Kidney (tissue), 14 donors: ENCODE data around the gene EBP. TPM values are rescaled to one million over a fixed set of nuclear protein-coding genes. Genes with fewer than 3 reads are reported as not detected.

ENCODE experiments used
- DNase-seq, 5 donors: peaks; one replicate each; pipeline ENCODE4 v3.0.0-alpha.2; 2013 to 2020
- FAIRE-seq: peaks from 2 replicates; lab custom pipeline; 2012; peaks lifted over from hg19 to GRCh38; lab: Jason Lieb, UNC
- H3K27ac ChIP-seq, 2 donors: one replicate each; pipeline ENCODE4 v1.7.0; 2013; ENCODE audit warnings: low read depth in 2 of 2, low read length in 2 of 2, inconsistent platforms in 1 of 2
- H3K27me3 ChIP-seq: one replicate; pipeline ENCODE4 v1.7.1; 2013; ENCODE audit warnings: low read length, inconsistent platforms; ENCODE audit not compliant: control insufficient read depth, insufficient read depth
- H3K36me3 ChIP-seq, 3 donors: one replicate each; pipeline versions ENCODE4 v1.7.0 to v1.7.1; 2013; ENCODE audit warnings: low read length in 3 of 3, control low read depth in 1 of 3, inconsistent platforms in 1 of 3; ENCODE audit not compliant: insufficient read depth in 3 of 3, control insufficient read depth in 2 of 3
- H3K4me1 ChIP-seq, 3 donors: one replicate each; pipeline versions ENCODE4 v1.7.0 to v1.7.1; 2013; ENCODE audit warnings: low read length in 3 of 3, inconsistent platforms in 1 of 3, low read depth in 1 of 3; ENCODE audit not compliant: control insufficient read depth in 2 of 3, insufficient read depth in 2 of 3
- H3K4me3 ChIP-seq, 3 donors: one replicate each; pipeline versions ENCODE4 v1.7.0 to v1.8.1; 2013; ENCODE audit warnings: low read length in 3 of 3, control low read depth in 1 of 3, inconsistent platforms in 1 of 3
- H3K9ac ChIP-seq, 3 donors: one replicate each; pipeline versions ENCODE4 v1.7.0 to v1.7.1; 2013; ENCODE audit warnings: low read length in 3 of 3, control low read depth in 1 of 3, inconsistent platforms in 1 of 3
- H3K9me3 ChIP-seq, 3 donors: one replicate each; pipeline versions ENCODE4 v1.7.0 to v1.7.1; 2013; ENCODE audit warnings: low read length in 3 of 3, control low read depth in 1 of 3, inconsistent platforms in 1 of 3; ENCODE audit not compliant: control insufficient read depth in 2 of 3, insufficient read depth in 1 of 3
- intact Hi-C: fragments of 100-400 bp; cut with DNase I; formaldehyde crosslinking; loops from one replicate; pipeline ENCODE4 v1.11.1; 2022
- polyA plus RNA-seq: library from polyadenylated mRNA; stranded (reverse); fragments of 350-450 nt; fragmentation: Illumina TruSeq; extraction: RNeasy Lipid Tissue Mini Kit (QIAGEN cat#74804); gene quantifications from one replicate; pipeline ENCODE4 v1.2.3, GENCODE V29; 2014; ENCODE audit warnings: low read depth, low replicate concordance; ENCODE audit not compliant: insufficient read depth
- total RNA-seq: library from RNA; stranded (reverse); fragmentation: NEBNext Ultra II Directional; extraction: Animal tissue kit (Norgen Biotek cat#: 25700); gene quantifications from one replicate; pipeline ENCODE4 v1.2.1, GENCODE V29; 2021
- TF ChIP-seq, protein P1 (sequence below): IDR thresholded peaks from 3 replicates; pipeline ENCODE4 v1.5.1; 2012; ENCODE audit warnings: mild to moderate bottlenecking, moderate library complexity, borderline replicate concordance; ENCODE audit not compliant: insufficient read depth; ENCODE audit errors: extremely low read depth
- donor health status: control.
- donor health status: control.
- donor health status: control.
- donor health status: control.
- donor health status: control.
- donor health status: DM: yes; HTN: yes; CAD: no.
- donor health status: Normal renal cell carcinoma (clear cell type).

Gene EBP
- total and polyA plus RNA-seq, 2 donors from 2014 or later: 33.8 to 164 TPM

DNA sequence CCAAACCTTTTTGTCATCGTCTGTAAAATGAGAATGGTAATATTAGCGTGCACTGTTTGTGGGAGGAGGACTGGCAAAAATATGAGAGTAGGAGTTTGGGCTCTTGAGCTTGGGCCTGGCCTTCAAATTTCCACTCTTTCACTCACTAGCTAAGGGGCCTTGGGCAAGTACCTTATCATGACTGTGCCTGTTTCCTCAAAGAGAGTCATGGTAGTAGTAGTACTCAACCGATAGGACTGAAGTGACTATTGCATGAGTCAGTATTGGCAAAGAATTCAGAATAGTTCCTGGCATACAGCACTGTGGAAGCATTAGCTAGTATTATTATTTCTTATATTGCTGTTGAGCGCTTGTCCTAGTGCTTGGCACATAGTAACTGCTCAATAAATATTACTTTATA lies 36.7 kb downstream of the EBP start:
- DNase-seq (no peak), FAIRE-seq (no peak)
- H3K4me3 ChIP-seq: no peak overlapping the region
- no peaks in the 10 kb centered on the region for H3K4me1 ChIP-seq
- intact Hi-C loops: no loop called here
- no peaks in the 10 kb centered on the region for H3K27me3 ChIP-seq
- H3K9me3 ChIP-seq: no peaks in the 10 kb centered on the region
- peaks cover 2 to 9% (median 7%) of the 10 kb centered on the region in 3 donors for H3K36me3 ChIP-seq
- H3K27ac ChIP-seq: no peak overlapping the region
- H3K9ac ChIP-seq: no peak overlapping the region
- TF ChIP-seq, protein P1, sequence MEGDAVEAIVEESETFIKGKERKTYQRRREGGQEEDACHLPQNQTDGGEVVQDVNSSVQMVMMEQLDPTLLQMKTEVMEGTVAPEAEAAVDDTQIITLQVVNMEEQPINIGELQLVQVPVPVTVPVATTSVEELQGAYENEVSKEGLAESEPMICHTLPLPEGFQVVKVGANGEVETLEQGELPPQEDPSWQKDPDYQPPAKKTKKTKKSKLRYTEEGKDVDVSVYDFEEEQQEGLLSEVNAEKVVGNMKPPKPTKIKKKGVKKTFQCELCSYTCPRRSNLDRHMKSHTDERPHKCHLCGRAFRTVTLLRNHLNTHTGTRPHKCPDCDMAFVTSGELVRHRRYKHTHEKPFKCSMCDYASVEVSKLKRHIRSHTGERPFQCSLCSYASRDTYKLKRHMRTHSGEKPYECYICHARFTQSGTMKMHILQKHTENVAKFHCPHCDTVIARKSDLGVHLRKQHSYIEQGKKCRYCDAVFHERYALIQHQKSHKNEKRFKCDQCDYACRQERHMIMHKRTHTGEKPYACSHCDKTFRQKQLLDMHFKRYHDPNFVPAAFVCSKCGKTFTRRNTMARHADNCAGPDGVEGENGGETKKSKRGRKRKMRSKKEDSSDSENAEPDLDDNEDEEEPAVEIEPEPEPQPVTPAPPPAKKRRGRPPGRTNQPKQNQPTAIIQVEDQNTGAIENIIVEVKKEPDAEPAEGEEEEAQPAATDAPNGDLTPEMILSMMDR: no peak

DNA sequence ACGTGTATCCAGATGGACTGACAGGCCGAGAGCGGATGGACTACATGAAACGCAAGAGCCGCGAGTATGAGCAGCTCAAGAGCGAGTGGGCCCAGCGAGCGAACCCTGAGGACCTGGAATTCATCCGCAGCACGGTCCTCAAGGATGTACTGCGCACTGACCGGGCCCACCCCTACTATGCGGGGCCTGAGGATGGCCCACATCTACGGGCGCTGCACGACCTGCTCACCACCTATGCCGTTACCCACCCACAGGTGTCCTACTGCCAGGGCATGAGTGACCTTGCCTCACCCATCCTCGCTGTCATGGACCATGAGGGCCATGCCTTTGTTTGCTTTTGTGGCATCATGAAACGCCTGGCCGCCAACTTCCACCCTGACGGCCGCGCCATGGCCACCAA lies 38.0 kb downstream of the EBP start:
- FAIRE-seq (no peak), DNase-seq (no peak)
- intact Hi-C loops: no loop called here
- no peak overlapping the region for H3K4me3 ChIP-seq
- no peak overlapping the region for H3K27ac ChIP-seq
- H3K4me1 ChIP-seq: no peaks in the 10 kb centered on the region
- H3K27me3 ChIP-seq: no peaks in the 10 kb centered on the region
- H3K9ac ChIP-seq: no peak overlapping the region
- no peaks in the 10 kb centered on the region for H3K9me3 ChIP-seq
- TF ChIP-seq, protein P1: no peak
- peaks cover 2 to 9% (median 7%) of the 10 kb centered on the region in 3 donors for H3K36me3 ChIP-seq

DNA sequence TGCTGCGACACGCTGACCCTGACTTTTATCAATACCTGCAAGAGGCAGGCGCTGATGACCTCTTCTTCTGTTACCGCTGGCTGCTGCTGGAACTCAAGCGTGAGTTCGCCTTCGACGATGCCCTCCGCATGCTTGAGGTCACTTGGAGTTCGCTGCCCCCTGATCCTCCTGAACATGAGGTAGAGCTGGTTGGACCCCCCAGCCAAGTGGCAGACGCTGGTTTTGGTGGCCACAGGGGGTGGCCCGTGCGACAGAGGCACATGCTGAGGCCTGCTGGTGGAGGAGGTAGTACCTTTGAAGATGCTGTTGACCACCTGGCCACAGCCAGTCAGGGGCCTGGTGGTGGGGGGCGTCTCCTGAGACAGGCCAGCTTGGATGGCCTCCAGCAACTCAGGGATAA lies 38.4 kb downstream of the EBP start:
- DNase-seq (no peak), FAIRE-seq (no peak)
- TF ChIP-seq, protein P1: no peak
- no peaks in the 10 kb centered on the region for H3K27me3 ChIP-seq
- H3K4me1 ChIP-seq: no peaks in the 10 kb centered on the region
- peaks cover 2 to 9% (median 7%) of the 10 kb centered on the region in 3 donors for H3K36me3 ChIP-seq
- no peak overlapping the region for H3K27ac ChIP-seq
- intact Hi-C loops: no loop called here
- H3K9ac ChIP-seq: no peak overlapping the region
- no peaks in the 10 kb centered on the region for H3K9me3 ChIP-seq
- no peak overlapping the region for H3K4me3 ChIP-seq

DNA sequence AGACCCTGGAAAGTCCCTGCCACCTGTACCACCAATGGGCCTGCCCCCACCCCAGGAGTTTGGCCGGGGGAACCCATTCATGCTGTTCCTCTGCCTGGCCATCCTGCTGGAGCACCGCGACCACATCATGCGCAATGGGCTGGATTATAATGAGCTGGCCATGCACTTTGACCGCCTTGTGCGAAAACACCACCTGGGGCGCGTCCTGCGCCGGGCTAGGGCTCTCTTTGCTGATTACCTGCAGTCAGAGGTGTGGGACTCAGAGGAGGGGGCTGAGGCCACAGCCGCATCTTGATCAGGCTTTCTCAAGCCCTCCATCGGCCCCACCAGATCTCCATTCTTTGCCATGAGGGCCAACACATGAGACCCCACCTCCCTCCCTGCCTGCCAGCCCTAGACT lies 39.1 kb downstream of the EBP start:
- no peaks in the 10 kb centered on the region for H3K27me3 ChIP-seq
- DNase-seq (no peak), FAIRE-seq (no peak)
- H3K27ac ChIP-seq: no peak overlapping the region
- H3K36me3 ChIP-seq: peaks cover 2 to 9% (median 7%) of the 10 kb centered on the region in 3 donors
- intact Hi-C loops: no loop called here
- TF ChIP-seq, protein P1: no peak
- no peak overlapping the region for H3K9ac ChIP-seq
- no peaks in the 10 kb centered on the region for H3K9me3 ChIP-seq
- H3K4me1 ChIP-seq: no peaks in the 10 kb centered on the region
- no peak overlapping the region for H3K4me3 ChIP-seq
